ENCODE measurements around the gene B3GNT2. TPM values are rescaled to one million over a fixed set of nuclear protein-coding genes. Genes with fewer than 3 reads are reported as not detected.

The B3GNT2 gene
- total RNA-seq, 2 experiments from 2014 or later: 28.3 to 29.1 TPM

- Mint-ChIP-seq H3K27me3 (no peaks in the 10 kb centered on the region), H3K4me3 (no peak overlapping the region), H3K36me3 (ENCODE audit: low read depth) (peaks cover 39% of the 10 kb centered on the region), H3K9me3 (no peaks in the 10 kb centered on the region), H3K4me1 (peaks cover 65% of the 10 kb centered on the region), H3K27ac (no peak overlapping the region)
- CTCF ChIA-PET: no interaction called here
- POLR2A ChIA-PET: no interaction called here
- DNase-seq: no peak
Measured at GRCh38 chr2:62202729-62203128, 6.8 kb downstream of the B3GNT2 start.

- Mint-ChIP-seq H3K9me3 (no peaks in the 10 kb centered on the region), H3K36me3 (ENCODE audit: low read depth) (peaks cover 40% of the 10 kb centered on the region), H3K4me1 (peaks cover 63% of the 10 kb centered on the region), H3K27ac (no peak overlapping the region), H3K27me3 (no peaks in the 10 kb centered on the region), H3K4me3 (no peak overlapping the region)
- POLR2A ChIA-PET: no interaction called here
- DNase-seq: no peak
- CTCF ChIA-PET: no interaction called here
Measured at GRCh38 chr2:62203459-62203858, 7.5 kb downstream of the B3GNT2 start.

- CTCF ChIA-PET: no interaction called here
- H3K4me3 Mint-ChIP-seq: no peak overlapping the region
Measured at GRCh38 chr2:62204998-62205496, 9.1 kb downstream of the B3GNT2 start.

GRCh38 chr2:62205554-62205953, 9.6 kb downstream of the B3GNT2 start:
- peaks cover 6% of the 10 kb centered on the region for H3K9me3 Mint-ChIP-seq
- H3K4me1 Mint-ChIP-seq: peaks cover 47% of the 10 kb centered on the region
- no peaks in the 10 kb centered on the region for H3K27me3 Mint-ChIP-seq
- peaks cover 56% of the 10 kb centered on the region for H3K36me3 Mint-ChIP-seq (ENCODE audit: low read depth)
- no peak overlapping the region for H3K27ac Mint-ChIP-seq
- ChIA-PET POLR2A (no interaction called here), CTCF (no interaction called here)
- DNase-seq: no peak
- H3K4me3 Mint-ChIP-seq: no peak overlapping the region

More at GRCh38 chr2:62204998-62205496, 9.1 kb downstream of the B3GNT2 start:
- H3K27me3 Mint-ChIP-seq: no peaks in the 10 kb centered on the region
- peaks cover 53% of the 10 kb centered on the region for H3K36me3 Mint-ChIP-seq (ENCODE audit: low read depth)
- H3K4me1 Mint-ChIP-seq: peaks cover 53% of the 10 kb centered on the region
- H3K9me3 Mint-ChIP-seq: peaks cover 4% of the 10 kb centered on the region
- POLR2A ChIA-PET: interaction anchor here (1.0 kb wide), 1 partner anchor 9 kb away, joined by 4 read pairs; the partner anchor contains the start of gene B3GNT2
- no peak overlapping the region for H3K27ac Mint-ChIP-seq
- no peak for DNase-seq

- no peak overlapping the region for H3K27ac Mint-ChIP-seq
- CTCF ChIA-PET: no interaction called here
- H3K9me3 Mint-ChIP-seq: peaks cover 6% of the 10 kb centered on the region
- no peak for DNase-seq
- no peaks in the 10 kb centered on the region for H3K27me3 Mint-ChIP-seq
- peaks cover 43% of the 10 kb centered on the region for H3K4me1 Mint-ChIP-seq
- peaks cover 59% of the 10 kb centered on the region for H3K36me3 Mint-ChIP-seq (ENCODE audit: low read depth)
- no peak overlapping the region for H3K4me3 Mint-ChIP-seq
- POLR2A ChIA-PET: no interaction called here
Measured at GRCh38 chr2:62206024-62206423, 10.1 kb downstream of the B3GNT2 start.

- H3K27me3 Mint-ChIP-seq: no peaks in the 10 kb centered on the region
- ChIA-PET CTCF (no interaction called here), POLR2A (no interaction called here)
- H3K4me3 Mint-ChIP-seq: no peak overlapping the region
- peaks cover 17% of the 10 kb centered on the region for H3K9me3 Mint-ChIP-seq
- H3K4me1 Mint-ChIP-seq: peaks cover 28% of the 10 kb centered on the region
- DNase-seq: no peak
- H3K27ac Mint-ChIP-seq: no peak overlapping the region
- H3K36me3 Mint-ChIP-seq (ENCODE audit: low read depth): peaks cover 58% of the 10 kb centered on the region
Measured at GRCh38 chr2:62207491-62207890, 11.6 kb downstream of the B3GNT2 start.

- H3K4me3 Mint-ChIP-seq: no peak overlapping the region
- ChIA-PET CTCF (no interaction called here), POLR2A (no interaction called here)
- H3K27me3 Mint-ChIP-seq: no peaks in the 10 kb centered on the region
- peaks cover 17% of the 10 kb centered on the region for H3K9me3 Mint-ChIP-seq
- peaks cover 21% of the 10 kb centered on the region for H3K4me1 Mint-ChIP-seq
- no peak overlapping the region for H3K27ac Mint-ChIP-seq
- H3K36me3 Mint-ChIP-seq (ENCODE audit: low read depth): peaks cover 64% of the 10 kb centered on the region
- DNase-seq: no peak
Measured at GRCh38 chr2:62208074-62208757, 12.3 kb downstream of the B3GNT2 start.

- H3K4me3 Mint-ChIP-seq: no peak overlapping the region
- peaks cover 69% of the 10 kb centered on the region for H3K36me3 Mint-ChIP-seq (ENCODE audit: low read depth)
- CTCF ChIA-PET: no interaction called here
- H3K27me3 Mint-ChIP-seq: no peaks in the 10 kb centered on the region
- DNase-seq: no peak
- peaks cover 17% of the 10 kb centered on the region for H3K9me3 Mint-ChIP-seq
- POLR2A ChIA-PET: no interaction called here
- H3K4me1 Mint-ChIP-seq: peaks cover 16% of the 10 kb centered on the region
- H3K27ac Mint-ChIP-seq: no peak overlapping the region
Measured at GRCh38 chr2:62208758-62209114, 12.8 kb downstream of the B3GNT2 start.

GRCh38 chr2:62209427-62209991, 13.6 kb downstream of the B3GNT2 start:
- ChIA-PET POLR2A (interaction anchor here (0.9 to 1.5 kb wide), 2 partner anchors 10 to 14 kb away, joined by 3 read pairs; partner anchors contain the start of gene B3GNT2), CTCF (no interaction called here)
- DNase-seq: no peak
- no peak overlapping the region for H3K27ac Mint-ChIP-seq
- H3K9me3 Mint-ChIP-seq: peaks cover 17% of the 10 kb centered on the region
- H3K4me1 Mint-ChIP-seq: peaks cover 19% of the 10 kb centered on the region
- H3K27me3 Mint-ChIP-seq: no peaks in the 10 kb centered on the region
- peaks cover 77% of the 10 kb centered on the region for H3K36me3 Mint-ChIP-seq (ENCODE audit: low read depth)
- H3K4me3 Mint-ChIP-seq: no peak overlapping the region

GRCh38 chr2:62215306-62216064, 19.6 kb downstream of the B3GNT2 start:
- Mint-ChIP-seq H3K4me1 (peaks cover 24% of the 10 kb centered on the region), H3K4me3 (no peak overlapping the region), H3K9me3 (peaks cover 21% of the 10 kb centered on the region), H3K27me3 (no peaks in the 10 kb centered on the region), H3K36me3 (ENCODE audit: low read depth) (peaks cover 55% of the 10 kb centered on the region), H3K27ac (no peak overlapping the region)
- no peak for DNase-seq
- CTCF ChIA-PET: no interaction called here
- POLR2A ChIA-PET: interaction anchor here (1.2 kb wide), 1 partner anchor 20 kb away, joined by 5 read pairs; the partner anchor contains the start of gene B3GNT2

GRCh38 chr2:62216113-62216512, 20.2 kb downstream of the B3GNT2 start:
- ChIA-PET POLR2A (no interaction called here), CTCF (no interaction called here)
- H3K27ac Mint-ChIP-seq: no peak overlapping the region
- peaks cover 30% of the 10 kb centered on the region for H3K4me1 Mint-ChIP-seq
- peaks cover 58% of the 10 kb centered on the region for H3K36me3 Mint-ChIP-seq (ENCODE audit: low read depth)
- peaks cover 27% of the 10 kb centered on the region for H3K9me3 Mint-ChIP-seq
- DNase-seq: no peak
- no peaks in the 10 kb centered on the region for H3K27me3 Mint-ChIP-seq
- no peak overlapping the region for H3K4me3 Mint-ChIP-seq

- ChIA-PET POLR2A (no interaction called here), CTCF (no interaction called here)
- H3K4me3 Mint-ChIP-seq: no peak overlapping the region
- no peak for DNase-seq
- H3K27me3 Mint-ChIP-seq: no peaks in the 10 kb centered on the region
- H3K4me1 Mint-ChIP-seq: peaks cover 32% of the 10 kb centered on the region
- H3K27ac Mint-ChIP-seq: no peak overlapping the region
- peaks cover 24% of the 10 kb centered on the region for H3K9me3 Mint-ChIP-seq
- peaks cover 54% of the 10 kb centered on the region for H3K36me3 Mint-ChIP-seq (ENCODE audit: low read depth)
Measured at GRCh38 chr2:62216616-62217015, 20.7 kb downstream of the B3GNT2 start.

- H3K27me3 Mint-ChIP-seq: no peaks in the 10 kb centered on the region
- H3K9me3 Mint-ChIP-seq: peaks cover 17% of the 10 kb centered on the region
- peaks cover 40% of the 10 kb centered on the region for H3K4me1 Mint-ChIP-seq
- ChIA-PET POLR2A (interaction anchor here (2.0 kb wide), 1 partner anchor 19 kb away, joined by 9 read pairs; no protein-coding TSS in a partner anchor), CTCF (no interaction called here)
- peaks cover 54% of the 10 kb centered on the region for H3K36me3 Mint-ChIP-seq (ENCODE audit: low read depth)
- no peak overlapping the region for H3K4me3 Mint-ChIP-seq
- no peak for DNase-seq
- H3K27ac Mint-ChIP-seq: no peak overlapping the region
Measured at GRCh38 chr2:62217421-62217820, 21.5 kb downstream of the B3GNT2 start.

Data from activated CD4-positive, alpha-beta memory T cell treated with anti-CD3 and anti-CD28 coated beads, Interleukin-2, amount 10 ng/mL, durations not matched to agents 7 days and 5 days (primary cell).